Measurements from ENCODE around the gene ERP27. TPM values are rescaled to one million over a fixed set of nuclear protein-coding genes. Genes with fewer than 3 reads are reported as not detected.

Gene ERP27
- total and polyA plus RNA-seq, 2 of the 8 experiments (the other 6 are each of a cell fraction or from before 2014, with no cell fraction given): not detected

GRCh38 chr12:14931791-14932560 is 6.4 kb downstream of the ERP27 start:
- H2BK120ac ChIP-seq (replicated peaks; ENCODE audit: low read depth, low read length): no peak overlapping the region
- H3K23me2 ChIP-seq (ENCODE audit: low read depth, low read length): peaks cover 2% of the 10 kb centered on the region; the same call in 1 of the 2 replicates
- H3K4ac ChIP-seq (replicated peaks; ENCODE audit: insufficient read length, low read depth, low read length): no peak overlapping the region
- no peak overlapping the region for H4K91ac ChIP-seq (replicated peaks; ENCODE audit: insufficient read length, low read length)
- no peak overlapping the region for H3K14ac ChIP-seq (ENCODE audit: insufficient read length)
- H4K20me1 ChIP-seq (replicated peaks in 1 of 2; ENCODE audit: control insufficient read depth in 1 of 2, insufficient read depth in 2 of 2, low read length in 2 of 2): no peaks in the 10 kb centered on the region
- FAIRE-seq (no peak), DNase-seq (ENCODE audit: low read depth in 1 of 2, low spot score in 2 of 2) (no peak)
- H3K9ac ChIP-seq (replicated peaks in 1 of 4; ENCODE audit: extremely low read depth in 1 of 4, low read depth in 3 of 4, low read length in 3 of 4): no peak overlapping the region
- H3K9me3 ChIP-seq (ENCODE audit: insufficient read depth in 2 of 2, low read depth in 1 of 2, low read length in 1 of 2): no peaks in the 10 kb centered on the region
- no peak overlapping the region for H3K56ac ChIP-seq (replicated peaks; ENCODE audit: insufficient read length, low read depth, low read length)
- no peaks in the 10 kb centered on the region for H3K27me3 ChIP-seq (replicated peaks in 1 of 4; ENCODE audit: control insufficient read depth in 3 of 4, extremely low read depth in 1 of 4, insufficient read depth in 3 of 4, low read length in 3 of 4)
- no peak for TF ChIP-seq SIX5 (IDR thresholded peaks at IDR 0.05; ENCODE audit: low read depth, low read length)
- TF ChIP-seq RFX5 (IDR thresholded peaks at IDR 0.05; ENCODE audit: borderline replicate concordance, low read depth, low read length): no peak
- H3K36me3 ChIP-seq (ENCODE audit: control insufficient read depth in 2 of 4, insufficient read depth in 4 of 4, low read length in 3 of 4): no peaks in the 10 kb centered on the region
- ChIA-PET POLR2A (ENCODE audit: partially characterized antibody) (no interaction called here), CTCF (ENCODE audit: partially characterized antibody) (interaction anchor here (0.9 to 2.0 kb wide), 5 partner anchors 12 to 123 kb away, joined by 3 to 6 read pairs (median 3); partner anchors contain the start of gene ART4)
- no peak overlapping the region for H2AFZ ChIP-seq (ENCODE audit: low read length)
- H4K5ac ChIP-seq (ENCODE audit: insufficient read length, low read depth, low read length): no peak overlapping the region
- no peaks in the 10 kb centered on the region for H3K4me1 ChIP-seq (replicated peaks in 1 of 4; ENCODE audit: control insufficient read depth in 3 of 4, insufficient read depth in 4 of 4, low read length in 3 of 4)
- no peak overlapping the region for H3K23ac ChIP-seq (ENCODE audit: insufficient read length)
- WGBS, 2 experiments (ENCODE audit: extremely low coverage in 1 of 2, insufficient coverage in 1 of 2, insufficient read length in 1 of 2, insufficient replicate concordance in 2 of 2, low coverage in 1 of 2, low lambda C conversion rate in 2 of 2, missing lambda C conversion rate in 1 of 2): 93 to 100% methylated on average over 1 to 7 of the region's 7 CpGs
- no peak overlapping the region for H3K27ac ChIP-seq (ENCODE audit: low read depth, low read length)
- H2BK12ac ChIP-seq (ENCODE audit: low read depth, low read length): no peak overlapping the region
- no peak overlapping the region for H2AK5ac ChIP-seq (ENCODE audit: low read depth, low read length)
- no peak overlapping the region for H4K8ac ChIP-seq (ENCODE audit: extremely low read depth, insufficient read depth, low read length)
- H3K79me2 ChIP-seq (ENCODE audit: control insufficient read depth in 1 of 2, insufficient read depth in 2 of 2, low read length in 2 of 2): no peaks in the 10 kb centered on the region
- H3K18ac ChIP-seq (ENCODE audit: extremely low read depth, low read length): no peak overlapping the region
- H2BK20ac ChIP-seq (ENCODE audit: low read length): no peak overlapping the region
- H2BK5ac ChIP-seq (ENCODE audit: low read depth, low read length): no peak overlapping the region
- H3K4me3 ChIP-seq (ENCODE audit: extremely low read depth in 1 of 4, insufficient read depth in 2 of 4, low read depth in 3 of 4, low read length in 4 of 4): no peak overlapping the region
- H2BK15ac ChIP-seq (ENCODE audit: low read length): no peak overlapping the region
- H3K4me2 ChIP-seq (ENCODE audit: insufficient read depth in 1 of 2, low read depth in 2 of 2, low read length in 2 of 2): no peak overlapping the region
- no peaks in the 10 kb centered on the region for H3K79me1 ChIP-seq (ENCODE audit: low read depth, low read length)

Measured in H1 (cell line).